GM18861 (cell line): ENCODE results near the gene LAG3.

Experiments used
- ATAC-seq: cut with Tn5 transposase; IDR thresholded peaks from one replicate; pipeline ENCODE4 v1.9.1; 2021; ENCODE audit not compliant: unreplicated experiment

The LAG3 gene

GRCh38 chr12:6752921-6753771 is 19.2 kb upstream of the LAG3 start, which contains the start of gene MLF2:
Gene MLF2, minus strand, starts transcription at chr12:6753141. Its CDS starts 807 bp downstream, at chr12:6752334.
- ATAC-seq, result peak; percentile 89

GRCh38 chr12:6753772-6754356 is 18.5 kb upstream of the LAG3 start:
- ATAC-seq, result no peak

GRCh38 chr12:6754411-6754810 is 17.9 kb upstream of the LAG3 start:
- no peak for ATAC-seq

- no peak for ATAC-seq
Measured at GRCh38 chr12:6757028-6757690, 15.2 kb upstream of the LAG3 start.

GRCh38 chr12:6758506-6759095 is 13.7 kb upstream of the LAG3 start:
- no peak for ATAC-seq

GRCh38 chr12:6759741-6760140 is 12.6 kb upstream of the LAG3 start:
- no peak for ATAC-seq

- ATAC-seq, result no peak
Measured at GRCh38 chr12:6763380-6763779, 8.9 kb upstream of the LAG3 start.

- peak; percentile 78 for ATAC-seq
Measured at GRCh38 chr12:6764011-6764828, 8.1 kb upstream of the LAG3 start.

- ATAC-seq, result no peak
Measured at GRCh38 chr12:6765048-6765633, 7.2 kb upstream of the LAG3 start.

- ATAC-seq, result peak; percentile 13
Measured at GRCh38 chr12:6765634-6766581, 6.4 kb upstream of the LAG3 start, which contains the start of gene PTMS. Gene PTMS, plus strand, starts transcription at chr12:6766363. Its CDS starts 343 bp downstream, at chr12:6766706.

- peak; percentile 30 for ATAC-seq
Measured at GRCh38 chr12:6766651-6767349, 5.5 kb upstream of the LAG3 start.

- ATAC-seq, result no peak
Measured at GRCh38 chr12:6767353-6768319, 4.7 kb upstream of the LAG3 start.

GRCh38 chr12:6768437-6768914 is 3.8 kb upstream of the LAG3 start:
- no peak for ATAC-seq

- ATAC-seq, result no peak
Measured at GRCh38 chr12:6768990-6769389, 3.3 kb upstream of the LAG3 start.

GRCh38 chr12:6769666-6770065 is 2.7 kb upstream of the LAG3 start:
- no peak for ATAC-seq

- no peak for ATAC-seq
Measured at GRCh38 chr12:6770094-6770493, 2.2 kb upstream of the LAG3 start.

GRCh38 chr12:6770600-6770999 is 1.7 kb upstream of the LAG3 start:
- no peak for ATAC-seq
